GM13976 (cell line): Measurements from ENCODE around the gene CDH23.

Source experiments
- DNase-seq: peaks from one replicate; pipeline ENCODE4 v3.0.0; 2012; ENCODE audit warnings: low spot score
- CTCF ChIP-seq: IDR thresholded peaks from 2 replicates; pipeline ENCODE4 v1.5.1; 2012; ENCODE audit warnings: borderline replicate concordance, mild to moderate bottlenecking; ENCODE audit not compliant: insufficient read depth; ENCODE audit errors: extremely low read depth, missing control alignments, control extremely low read depth
- in situ Hi-C: fragments of 300-500 bp; cut with MboI; formaldehyde crosslinking; loops from one replicate; pipeline ENCODE4 v1.12.0; 2022; ENCODE audit warnings: low sequenced_read_pairs, mixed read lengths, inconsistent platforms; ENCODE audit not compliant: unreplicated experiment

The CDH23 gene

DNA sequence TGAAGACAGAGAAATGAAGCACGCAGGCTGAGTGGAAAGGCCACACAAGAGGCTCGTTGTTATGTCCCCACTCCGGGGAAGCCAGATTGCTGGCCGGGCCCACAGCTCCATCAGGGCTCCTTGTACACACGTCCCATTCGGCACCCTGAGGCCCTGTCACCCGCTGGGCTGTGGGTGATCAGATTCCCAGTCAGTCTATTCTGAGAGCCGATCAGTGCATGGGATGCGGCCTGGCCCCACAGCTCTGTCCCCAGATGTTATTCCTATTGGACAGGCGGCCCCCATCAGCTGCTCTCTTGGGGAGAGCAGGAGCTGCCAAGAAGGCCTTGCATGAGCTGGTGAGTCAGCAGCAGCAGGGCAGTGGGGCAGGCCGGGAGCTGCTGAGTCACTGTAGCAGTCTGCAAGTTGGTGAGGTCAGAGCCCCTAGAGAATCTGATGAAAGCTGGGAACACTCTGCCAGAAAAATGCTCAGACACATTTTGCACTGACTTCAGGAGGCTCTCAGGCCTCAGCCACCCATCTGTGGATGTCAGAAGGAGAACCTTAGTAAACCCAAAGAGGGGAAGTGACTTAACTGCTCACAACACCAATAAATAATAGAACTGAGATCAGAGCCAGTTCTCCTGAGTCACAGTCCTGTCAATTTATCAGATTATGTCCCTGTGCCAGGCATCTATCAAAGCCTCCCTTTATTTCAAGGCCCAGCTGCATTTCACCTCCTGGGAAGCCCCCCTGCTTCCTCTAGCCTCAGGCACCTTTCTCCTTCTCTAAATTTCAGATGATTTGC is 463.7 kb downstream of the CDH23 start:
- peak; percentile 64 for DNase-seq

DNA sequence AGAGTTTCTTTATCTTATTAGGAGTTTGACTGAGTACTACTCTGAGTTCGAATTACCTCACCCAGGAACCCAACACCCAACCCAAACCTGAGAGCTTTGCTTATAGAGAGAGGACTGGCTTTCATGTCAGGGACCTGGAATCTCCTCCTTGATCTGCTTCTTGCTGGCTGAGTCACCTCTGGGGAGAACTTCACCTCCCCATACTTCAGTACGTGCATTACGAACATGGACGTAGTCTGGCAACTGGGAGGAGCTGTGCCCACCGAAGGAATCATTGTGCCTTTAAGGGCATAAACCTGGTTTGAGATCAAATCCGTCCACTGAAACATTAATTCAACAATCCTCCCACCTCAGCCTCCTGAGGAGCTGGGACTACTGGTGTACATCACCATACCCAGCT is 466.5 kb downstream of the CDH23 start:
- DNase-seq: no peak

More for the DNA sequence above, 463.7 kb downstream of the CDH23 start:
- no peak for TF ChIP-seq CTCF
- in situ Hi-C loops: no loop called here

GRCh38 chr10:71864911-71865361 is 468.2 kb downstream of the CDH23 start:
- DNase-seq: no peak
- in situ Hi-C loops: no loop called here
- TF ChIP-seq CTCF: no peak

More for the DNA sequence above, 466.5 kb downstream of the CDH23 start:
- in situ Hi-C loops: no loop called here
- no peak for TF ChIP-seq CTCF
